CD4-positive, alpha-beta T cell (primary cell): ENCODE measurements around the gene GDPD4. TPM values are rescaled to one million over a fixed set of nuclear protein-coding genes. Genes with fewer than 3 reads are reported as not detected.

Experiments
- ATAC-seq: fragments of 200-7000 bp; cut with Tn5 transposase; one replicate; pipeline ENCODE4 v1.10.0; 2022; ENCODE audit warnings: mild to moderate bottlenecking; ENCODE audit not compliant: poor library complexity
- CTCF ChIA-PET: fragments of 350-600 bp; sonication (Branson Sonifier 250); formaldehyde crosslinking; loops from one replicate; lab custom pipeline; 2021; ENCODE audit warnings: antibody characterized with exemption, inconsistent platforms; lab: Charles Lee
- POLR2A ChIA-PET: fragments of 350-600 bp; sonication (Branson Sonifier 250); formaldehyde crosslinking; loops from one replicate; lab custom pipeline; 2021; ENCODE audit warnings: antibody characterized with exemption, inconsistent platforms; lab: Charles Lee
- DNase-seq, 14 experiments: peaks; one replicate each; pipeline ENCODE4 v3.0.0-alpha.2; 2013 to 2020; ENCODE audit warnings: mixed read lengths in 2 of 14
- H3K27ac ChIP-seq, 2 donors: one replicate each; pipeline versions ENCODE4 v1.5.1 to v1.7.0; 2013; ENCODE audit warnings: low read length in 2 of 2, low read depth in 1 of 2, mild to moderate bottlenecking in 1 of 2
- H3K27me3 ChIP-seq, 2 experiments: 1 replicate in 1 of 2; 2 replicates in 1 of 2; pipeline versions ENCODE4 v1.6.1 to v1.7.0; 2013; ENCODE audit warnings: low read length in 2 of 2, control low read depth in 1 of 2, mild to moderate bottlenecking in 1 of 2, moderate library complexity in 1 of 2; ENCODE audit not compliant: insufficient read depth in 2 of 2, control insufficient read depth in 1 of 2
- H3K36me3 ChIP-seq: one replicate; pipeline ENCODE4 v1.6.1; 2013; ENCODE audit warnings: low read length, control low read depth; ENCODE audit not compliant: insufficient read depth
- H3K4me1 ChIP-seq: one replicate; pipeline ENCODE4 v1.6.1; 2013; ENCODE audit warnings: low read length, control low read depth; ENCODE audit not compliant: insufficient read depth
- H3K4me3 ChIP-seq: one replicate; pipeline ENCODE4 v1.5.1; 2013; ENCODE audit warnings: mild to moderate bottlenecking, low read length, moderate library complexity
- H3K9me3 ChIP-seq, 2 experiments: 1 replicate in 1 of 2; 2 replicates in 1 of 2; pipeline versions ENCODE4 v1.6.1 to v1.7.0; 2013; ENCODE audit warnings: low read length in 2 of 2, mild to moderate bottlenecking in 2 of 2, control low read depth in 1 of 2, moderate library complexity in 1 of 2; ENCODE audit not compliant: control insufficient read depth in 1 of 2, insufficient read depth in 1 of 2
- H3K27ac Mint-ChIP-seq: one replicate; pipeline ENCODE4 v1.8.0; 2020; ENCODE audit warnings: mixed read lengths
- H3K27me3 Mint-ChIP-seq: one replicate; pipeline ENCODE4 v1.8.0; 2021; ENCODE audit warnings: mixed read lengths
- H3K36me3 Mint-ChIP-seq: one replicate; pipeline ENCODE4 v1.8.0; 2021; ENCODE audit warnings: low read depth, mixed read lengths
- H3K4me1 Mint-ChIP-seq: one replicate; pipeline ENCODE4 v1.8.0; 2021; ENCODE audit warnings: low read depth, mixed read lengths
- H3K4me3 Mint-ChIP-seq: one replicate; pipeline ENCODE4 v1.8.0; 2020; ENCODE audit warnings: mild to moderate bottlenecking, mixed read lengths
- H3K9me3 Mint-ChIP-seq: one replicate; pipeline ENCODE4 v1.8.0; 2020; ENCODE audit warnings: mixed read lengths
- CTCF ChIP-seq: fragments of 200-600 bp; IDR thresholded peaks from one replicate; pipeline ENCODE4 v1.8.0; 2022; ENCODE audit warnings: antibody characterized with exemption, mild to moderate bottlenecking
- intact Hi-C, 2 experiments: fragments of 100-400 bp; cut with DNase I in 1 of 2; cut with micrococcal nuclease in 1 of 2; formaldehyde crosslinking; loops; one replicate each; pipeline versions ENCODE4 v1.15.1 to v1.9.0; 2023 to 2025; cut with DNase I, micrococcal nuclease
- total RNA-seq, 174 experiments: library from RNA in 2 of 174; stranded (reverse) in 2 of 174; gene quantifications; one replicate each; pipeline ENCODE4 v1.2.3 and lab custom pipeline; 2021 to 2026

Gene GDPD4
- total RNA-seq, 2 experiments from 2014 or later, result not detected

- Histone ChIP-seq H3K9me3 (no peaks in the 10 kb centered on the region), H3K4me1 (no peaks in the 10 kb centered on the region), H3K36me3 (no peaks in the 10 kb centered on the region), H3K27ac (no peak overlapping the region), H3K27me3 (no peaks in the 10 kb centered on the region), H3K4me3 (no peak overlapping the region)
- ChIA-PET POLR2A (no interaction called here), CTCF (no interaction called here)
- H3K36me3 Mint-ChIP-seq, result no peaks in the 10 kb centered on the region
- no peak for DNase-seq
- H3K4me1 Mint-ChIP-seq, result no peaks in the 10 kb centered on the region
- no peaks in the 10 kb centered on the region for H3K9me3 Mint-ChIP-seq
- H3K27me3 Mint-ChIP-seq, result no peaks in the 10 kb centered on the region
- no peak for TF ChIP-seq CTCF
- no peak overlapping the region for H3K27ac Mint-ChIP-seq
- intact Hi-C loops, result no loop called here
- H3K4me3 Mint-ChIP-seq, result no peak overlapping the region
- no peak for ATAC-seq
These were observed 1.9 kb downstream of the GDPD4 start for GRCh38 chr11:77299528-77299993.

- Histone ChIP-seq H3K4me1 (no peaks in the 10 kb centered on the region), H3K27ac (no peak overlapping the region), H3K9me3 (no peaks in the 10 kb centered on the region), H3K27me3 (no peaks in the 10 kb centered on the region), H3K36me3 (no peaks in the 10 kb centered on the region), H3K4me3 (no peak overlapping the region)
- ATAC-seq (no peak), DNase-seq (no peak)
- Mint-ChIP-seq H3K27me3 (peaks cover 5% of the 10 kb centered on the region), H3K4me1 (no peaks in the 10 kb centered on the region), H3K27ac (no peak overlapping the region), H3K36me3 (no peaks in the 10 kb centered on the region), H3K4me3 (no peak overlapping the region), H3K9me3 (no peaks in the 10 kb centered on the region)
- intact Hi-C loops, result no loop called here
- ChIA-PET POLR2A (no interaction called here), CTCF (no interaction called here)
- no peak for TF ChIP-seq CTCF
These were observed 7.4 kb downstream of the GDPD4 start for GRCh38 chr11:77294040-77294439.

GRCh38 chr11:77289737-77290136 lies 11.7 kb downstream of the GDPD4 start:
- CTCF ChIA-PET, result no interaction called here
- H3K4me3 ChIP-seq, result no peak overlapping the region
- no peak for TF ChIP-seq CTCF
- intact Hi-C loops, result no loop called here
- no peak for DNase-seq
- Mint-ChIP-seq H3K4me3 (no peak overlapping the region), H3K27ac (no peak overlapping the region), H3K4me1 (no peaks in the 10 kb centered on the region), H3K36me3 (no peaks in the 10 kb centered on the region), H3K27me3 (peaks cover 23% of the 10 kb centered on the region), H3K9me3 (no peaks in the 10 kb centered on the region)
- ATAC-seq, result no peak
- POLR2A ChIA-PET, result no interaction called here
- no peaks in the 10 kb centered on the region for H3K4me1 ChIP-seq
- no peaks in the 10 kb centered on the region for H3K36me3 ChIP-seq
- no peaks in the 10 kb centered on the region for H3K9me3 ChIP-seq
- peaks cover 0 to 2% of the 10 kb centered on the region in 2 experiments for H3K27me3 ChIP-seq
- no peak overlapping the region for H3K27ac ChIP-seq
